GM18858 (cell line): ENCODE results near the gene C10orf67.
A peak's percentile ranks its signal among the peaks of the same experiment; 100 is the strongest.
"Not testable (repeated sequence)": the region's sequence is repeated elsewhere in the genome, so short reads cannot be mapped to it uniquely, and the experiment has no call there.

ENCODE experiments used
- ATAC-seq: cut with Tn5 transposase; IDR thresholded peaks from one replicate; pipeline ENCODE4 v1.9.1; 2021; ENCODE audit not compliant: unreplicated experiment

The C10orf67 gene

DNA sequence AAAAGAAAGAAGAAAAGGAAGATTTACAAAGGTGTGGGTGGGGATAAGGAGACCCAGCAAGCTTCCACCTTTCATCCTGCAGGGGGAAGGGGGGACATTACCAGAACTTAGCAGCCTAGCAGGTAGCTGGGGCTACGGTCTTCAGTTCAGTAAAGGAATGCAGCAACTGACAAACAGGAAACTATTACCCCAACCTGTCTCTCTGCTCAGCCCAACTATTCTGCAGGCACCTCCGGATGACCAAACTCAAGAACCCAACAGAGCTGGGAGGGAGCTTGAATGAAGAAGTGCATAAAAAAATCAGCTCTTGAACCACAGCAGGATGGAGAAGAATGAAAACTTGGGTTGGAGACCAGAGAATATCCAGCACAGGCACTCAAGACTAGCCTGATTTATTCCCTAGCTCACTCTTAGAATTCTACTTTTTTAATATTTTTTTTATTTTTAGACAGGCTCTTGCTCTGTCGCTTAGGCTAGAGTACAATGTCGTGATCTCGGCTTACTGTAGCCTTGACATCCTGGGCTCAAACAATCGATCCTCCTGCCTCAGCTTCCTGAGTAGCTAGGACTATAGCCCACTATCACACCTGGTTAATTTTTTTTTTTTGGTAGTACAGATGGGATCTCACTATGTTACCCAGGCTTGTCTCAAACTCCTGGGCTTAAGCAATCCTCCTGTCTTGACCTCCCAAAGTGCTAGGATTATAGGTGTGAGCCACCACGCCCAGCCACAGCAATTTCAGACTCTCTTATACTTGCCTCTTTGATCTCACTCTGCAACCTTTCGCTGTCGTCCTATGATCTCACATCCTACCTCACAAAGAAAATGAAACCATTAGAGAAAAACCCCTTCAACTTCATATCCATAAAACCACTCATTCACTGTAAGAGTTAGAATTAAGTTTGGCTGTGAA, 18.5 kb upstream of the C10orf67 start:
- peak; percentile 41 for ATAC-seq

DNA sequence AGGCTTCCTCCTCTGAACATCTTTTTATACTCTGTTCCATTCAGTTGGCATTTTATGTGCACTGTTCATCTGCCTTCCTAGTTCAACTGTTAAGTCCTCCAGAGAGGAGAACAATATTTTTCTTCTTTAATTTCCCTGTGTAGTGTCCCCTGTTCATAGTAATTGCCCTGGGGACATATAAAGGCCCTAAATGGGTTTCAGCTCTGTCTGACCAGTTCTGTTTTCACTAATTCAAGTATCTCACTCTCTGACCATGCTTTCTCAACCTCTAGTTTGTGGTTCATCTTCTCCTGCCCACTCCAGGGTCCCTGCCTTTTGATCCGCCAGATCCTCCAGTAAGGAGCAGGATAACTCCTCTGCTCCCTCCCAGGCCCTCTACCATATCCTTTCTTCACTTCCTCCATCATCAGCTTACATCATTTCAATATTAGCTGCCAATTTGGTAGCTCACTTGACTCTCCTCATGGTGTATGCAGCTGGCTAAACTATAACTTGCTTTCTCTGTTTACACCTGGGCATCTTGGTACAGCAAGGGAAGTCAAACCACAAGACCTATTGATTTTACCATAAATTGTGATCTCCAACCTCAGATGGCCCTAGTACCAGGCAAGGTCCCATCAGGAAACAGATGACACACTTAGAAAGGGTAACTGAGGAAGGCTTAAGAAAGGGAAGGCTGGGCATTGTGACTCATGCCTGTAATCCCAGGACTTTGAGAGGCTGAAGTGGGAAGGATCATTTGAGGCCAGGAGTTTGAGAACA, 17.7 kb upstream of the C10orf67 start:
- ATAC-seq: peak; percentile 34

DNA sequence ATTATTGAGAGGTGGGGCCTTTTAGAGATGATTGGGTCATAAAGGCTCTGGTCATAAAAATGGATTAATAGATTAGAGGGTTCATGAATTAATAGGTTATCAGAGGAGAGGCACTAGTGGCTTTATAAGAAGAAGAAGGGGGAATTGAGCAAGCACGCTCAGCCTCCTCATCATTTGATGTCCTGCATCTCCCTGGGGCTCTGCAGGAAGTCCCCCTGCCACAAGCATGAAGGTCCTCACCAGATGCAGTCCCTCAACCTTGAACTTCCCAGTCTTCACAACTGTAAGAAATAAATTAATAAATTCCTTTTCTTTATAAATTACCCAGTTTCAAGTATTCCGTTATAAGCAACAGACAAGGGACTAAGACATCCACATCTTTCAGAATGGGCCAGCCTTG, 17.1 kb upstream of the C10orf67 start:
- no peak for ATAC-seq

DNA sequence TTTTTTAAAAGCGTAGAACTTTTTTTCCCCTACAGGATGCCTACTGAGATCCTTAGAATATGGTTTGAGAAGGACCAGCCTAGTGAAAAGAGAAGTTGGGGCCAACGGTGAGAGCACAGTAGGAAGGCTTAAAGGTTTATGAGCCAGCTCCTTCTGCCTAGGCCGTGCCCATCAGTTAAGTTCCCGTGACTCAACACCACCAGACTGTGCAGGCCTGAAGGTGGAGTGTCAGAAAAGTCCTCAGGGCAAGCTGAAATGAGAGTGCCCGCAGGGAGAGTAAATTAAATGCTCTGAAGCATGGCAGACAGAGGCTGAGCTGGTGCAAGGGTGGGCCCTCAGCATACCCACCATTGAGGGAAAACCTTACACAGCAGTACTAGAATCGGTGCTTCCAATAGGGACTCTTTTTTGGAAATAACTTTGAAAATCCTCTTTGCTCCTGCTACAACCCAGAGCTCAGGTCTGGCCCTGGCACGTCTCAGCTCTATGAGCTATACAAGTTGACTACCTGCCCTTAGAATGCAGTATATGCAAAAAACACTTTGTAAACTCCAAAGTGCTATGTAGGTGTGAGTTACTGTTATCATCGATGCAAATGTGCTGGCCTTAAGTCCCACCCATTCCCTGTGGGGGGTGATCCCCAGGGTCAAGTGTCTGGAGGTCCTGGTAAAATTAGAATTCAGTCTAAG, 15.2 kb upstream of the C10orf67 start:
- ATAC-seq: no peak

DNA sequence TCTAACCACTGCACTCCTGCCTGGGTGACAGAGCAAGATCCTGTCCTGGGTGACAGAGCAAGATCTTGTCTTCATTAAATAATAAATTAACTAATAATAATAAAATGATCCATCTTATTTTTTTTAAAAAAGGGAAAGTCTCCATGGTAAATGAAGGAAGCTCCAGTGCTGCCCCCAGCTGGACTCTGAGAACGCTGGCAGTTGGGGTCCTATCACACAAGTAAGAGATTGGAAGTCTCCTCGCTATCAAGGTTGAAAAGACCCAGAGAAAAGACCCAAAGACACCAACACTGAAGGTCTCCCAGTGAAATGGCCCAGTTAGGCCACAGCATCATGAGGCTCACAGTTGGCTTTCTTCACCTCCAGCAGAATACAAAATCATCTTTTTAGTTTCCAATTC, 13.8 kb upstream of the C10orf67 start:
- no peak for ATAC-seq

DNA sequence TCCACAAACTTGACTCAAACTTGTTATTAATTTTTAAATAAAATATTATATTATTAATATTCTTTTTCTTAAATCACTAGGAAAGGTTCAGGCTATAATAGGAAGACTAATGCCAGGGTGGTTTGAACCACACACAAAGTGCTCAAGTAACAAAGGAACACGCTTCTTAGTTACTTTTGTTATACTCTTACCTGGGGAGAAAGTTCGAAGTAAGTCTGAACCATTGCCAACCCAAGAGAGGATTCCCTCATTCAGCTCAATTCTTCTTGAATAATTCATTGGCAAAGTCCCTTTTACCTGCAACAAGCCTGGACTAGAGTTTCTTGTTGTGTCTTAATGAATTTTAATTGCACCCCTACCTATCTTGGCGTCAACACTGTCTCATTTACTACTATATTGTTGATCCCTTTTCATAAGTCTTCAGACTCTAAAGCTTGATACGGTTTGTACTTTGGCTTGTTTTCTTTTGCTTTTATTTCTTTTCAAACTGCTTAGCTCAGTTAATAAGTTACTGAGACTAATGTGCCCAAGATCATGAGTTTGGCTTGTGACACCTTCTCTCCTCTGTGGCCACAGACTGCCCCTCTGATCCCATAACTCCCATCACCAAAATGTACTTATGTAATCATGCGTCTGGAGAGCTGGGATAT, 10.2 kb upstream of the C10orf67 start:
- ATAC-seq: no peak

DNA sequence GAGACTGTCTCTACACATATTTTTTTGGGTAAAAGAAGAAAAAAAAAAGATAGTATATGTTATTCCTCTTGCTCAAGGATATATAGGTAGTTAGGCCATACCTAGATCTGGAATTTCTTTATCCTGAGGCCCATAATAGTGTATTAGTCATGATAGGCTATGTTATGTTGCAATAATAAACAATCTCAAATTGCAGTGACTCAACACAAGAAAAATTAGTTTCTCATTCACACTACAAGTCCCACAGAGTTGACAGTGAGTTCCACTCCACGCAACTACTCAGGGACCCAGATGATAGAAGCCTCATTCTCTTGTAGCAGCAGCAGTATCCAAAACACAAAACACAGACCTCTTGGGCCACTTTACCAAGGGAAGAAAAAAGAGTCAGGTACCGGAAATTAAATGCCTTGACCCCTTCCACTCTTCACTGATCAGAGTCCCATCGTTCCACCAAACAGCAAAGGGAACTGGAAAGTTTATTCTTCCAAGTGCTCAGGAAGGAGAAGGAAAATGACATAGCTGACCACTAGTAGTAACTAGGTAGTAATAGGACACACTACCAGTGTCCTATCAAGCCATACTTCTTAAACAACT, 7.4 kb upstream of the C10orf67 start:
- ATAC-seq: no peak

DNA sequence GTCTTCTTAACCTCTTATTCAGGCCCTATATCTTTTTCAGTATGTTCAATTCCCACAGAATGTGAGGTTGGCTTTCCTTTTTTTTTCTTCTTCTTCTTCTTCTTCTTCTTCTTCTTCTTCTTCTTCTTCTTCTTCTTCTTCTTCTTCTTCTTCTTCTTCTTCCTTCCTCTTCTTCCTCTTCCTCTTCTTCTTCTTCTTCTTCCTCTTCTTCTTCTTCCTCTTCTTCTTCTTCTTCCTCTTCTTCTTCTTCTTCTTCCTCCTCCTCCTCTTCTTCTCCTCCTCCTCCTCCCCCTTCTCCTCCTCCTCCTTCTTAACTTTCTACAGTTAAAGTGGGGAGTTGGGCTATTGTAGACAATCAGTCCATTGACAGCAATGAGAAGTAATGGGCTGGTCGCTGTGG, 6.1 kb upstream of the C10orf67 start:
- not testable (repeated sequence) for ATAC-seq

DNA sequence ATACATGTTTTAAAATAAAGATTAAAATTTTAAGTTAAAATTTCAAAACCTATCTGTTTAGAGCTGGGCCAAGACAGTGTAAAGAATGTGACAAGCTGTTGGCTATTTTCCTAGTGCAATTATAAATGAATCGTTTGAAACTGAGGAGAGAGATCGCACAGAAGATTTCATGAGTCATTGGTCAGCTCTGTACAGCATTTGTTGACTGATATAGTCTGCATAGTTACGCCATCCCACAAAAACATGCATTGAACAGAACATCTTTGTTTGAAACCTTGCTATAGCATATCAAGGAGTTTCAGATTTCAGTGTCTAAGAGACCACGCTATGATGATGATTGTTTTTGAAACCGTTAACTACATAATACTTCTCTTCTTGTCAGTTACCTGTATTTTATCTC, 1.3 kb upstream of the C10orf67 start:
- ATAC-seq: no peak

DNA sequence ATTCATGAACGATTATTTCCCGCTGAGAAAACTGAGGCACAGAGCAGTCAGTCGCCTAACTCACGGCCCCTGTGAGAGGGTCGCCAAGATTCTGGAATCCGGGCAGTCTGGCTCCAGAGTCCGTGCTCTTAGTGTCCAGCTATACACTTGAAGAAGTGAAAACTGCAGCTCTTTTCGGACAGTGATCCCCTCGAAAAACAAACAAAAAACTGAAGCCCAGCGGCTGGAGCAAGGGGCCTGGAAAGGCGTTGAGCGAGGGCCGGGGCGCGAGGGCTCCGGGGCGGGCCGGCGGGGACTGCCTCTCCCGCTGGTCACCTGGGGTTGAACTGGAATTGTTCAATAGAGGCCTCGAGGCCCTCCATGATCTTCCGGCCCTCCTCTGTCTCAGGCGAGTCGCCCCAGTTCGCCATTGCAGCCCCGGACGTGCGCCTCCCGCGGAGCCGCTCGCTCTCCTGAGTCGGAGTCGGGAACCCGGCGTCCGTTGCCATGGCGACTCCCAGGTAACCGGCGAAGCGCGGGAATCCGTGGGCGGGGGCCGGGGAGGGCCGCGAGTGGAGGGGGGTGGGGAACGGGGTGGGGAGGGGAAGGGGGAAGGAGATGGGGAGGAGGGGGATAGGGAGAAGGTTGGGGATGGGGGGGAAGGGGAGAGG, 881 bp downstream of the C10orf67 start:
- no peak for ATAC-seq

DNA sequence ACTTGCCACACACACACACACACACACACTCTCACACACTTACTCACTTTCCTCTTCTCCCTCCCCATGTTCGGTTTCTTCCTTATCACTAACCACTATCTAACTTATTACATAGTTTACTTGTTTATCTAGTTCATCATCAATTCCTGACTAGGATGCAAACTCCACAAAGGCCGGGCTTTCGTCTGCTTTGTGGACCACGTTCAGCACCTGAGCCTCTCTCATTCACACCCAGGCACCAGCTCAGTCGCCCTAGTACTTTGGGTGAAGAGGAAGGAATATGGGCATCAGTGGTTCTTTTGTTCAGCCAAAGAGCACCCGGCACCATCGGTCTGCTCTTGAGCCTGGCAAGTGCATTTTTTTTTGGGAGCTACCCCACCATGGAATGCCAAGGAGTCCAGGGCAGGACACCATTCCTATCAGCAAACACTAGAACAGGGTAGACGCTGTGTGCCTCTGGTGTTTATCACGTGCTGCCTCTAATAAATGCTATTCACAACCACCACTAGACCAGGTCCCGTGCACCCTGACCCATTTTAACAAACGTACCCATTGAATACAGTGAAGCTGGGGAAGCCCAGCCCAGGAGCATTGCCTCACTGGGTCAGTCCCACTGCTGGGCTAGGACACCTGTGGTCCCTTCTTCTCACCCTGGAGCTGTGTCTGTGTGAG, 2.2 kb downstream of the C10orf67 start:
- no peak for ATAC-seq

DNA sequence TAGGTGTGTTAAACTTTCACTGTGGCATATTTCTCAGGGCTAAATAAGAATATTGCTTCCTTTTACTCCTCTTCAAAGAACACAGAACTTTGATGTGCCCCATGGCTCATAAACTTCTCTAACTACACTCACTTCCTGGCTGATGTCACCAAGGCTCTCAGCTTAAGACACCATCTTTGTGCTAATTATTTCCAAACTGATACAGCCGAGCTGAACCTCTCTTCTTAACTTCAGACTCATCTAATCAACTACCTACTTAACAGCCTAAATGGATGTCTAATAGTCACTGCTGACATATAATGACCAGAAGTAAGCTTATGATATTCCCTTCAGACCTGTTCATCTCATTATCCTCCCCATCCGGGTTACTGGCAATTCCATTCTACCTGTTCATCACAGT, 3.6 kb downstream of the C10orf67 start:
- no peak for ATAC-seq

DNA sequence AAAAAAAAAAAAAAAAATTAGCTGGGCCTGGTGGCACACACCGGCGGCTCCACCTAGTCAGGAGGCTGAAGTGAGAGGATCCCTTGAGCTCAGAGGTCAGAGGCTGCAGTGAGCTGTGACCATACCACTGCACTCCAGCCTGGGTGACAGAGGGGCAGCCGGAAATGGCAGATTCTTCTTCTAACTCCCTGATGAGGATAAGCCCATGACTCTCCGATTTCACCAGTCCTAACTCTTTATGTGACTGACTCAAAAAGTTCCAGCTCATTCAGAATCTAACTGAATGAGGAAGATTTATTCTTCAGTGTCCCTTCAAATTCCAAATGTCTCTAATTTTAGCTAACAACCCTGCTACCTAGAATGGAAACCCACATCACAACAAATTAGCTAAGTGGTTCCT, 4.2 kb downstream of the C10orf67 start:
- ATAC-seq: no peak

DNA sequence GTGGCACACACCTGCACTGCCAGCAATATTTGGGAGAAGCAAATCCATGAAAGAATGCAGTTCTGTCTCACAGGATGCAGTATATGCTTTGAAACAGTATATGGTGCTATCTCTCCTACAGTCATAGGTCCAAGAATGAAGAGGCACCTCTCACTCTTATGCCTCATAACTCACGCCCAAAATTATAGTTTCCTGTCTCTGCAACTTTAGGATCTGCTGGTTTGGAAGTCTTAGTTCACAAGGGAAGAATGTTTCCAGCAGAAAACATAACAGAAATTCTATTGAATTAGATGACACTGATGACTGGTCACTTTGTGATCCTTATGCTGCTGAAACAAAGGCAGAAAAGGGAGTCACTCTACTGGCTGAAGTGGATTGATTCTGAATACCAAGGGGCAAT, 5.7 kb downstream of the C10orf67 start:
- no peak for ATAC-seq

DNA sequence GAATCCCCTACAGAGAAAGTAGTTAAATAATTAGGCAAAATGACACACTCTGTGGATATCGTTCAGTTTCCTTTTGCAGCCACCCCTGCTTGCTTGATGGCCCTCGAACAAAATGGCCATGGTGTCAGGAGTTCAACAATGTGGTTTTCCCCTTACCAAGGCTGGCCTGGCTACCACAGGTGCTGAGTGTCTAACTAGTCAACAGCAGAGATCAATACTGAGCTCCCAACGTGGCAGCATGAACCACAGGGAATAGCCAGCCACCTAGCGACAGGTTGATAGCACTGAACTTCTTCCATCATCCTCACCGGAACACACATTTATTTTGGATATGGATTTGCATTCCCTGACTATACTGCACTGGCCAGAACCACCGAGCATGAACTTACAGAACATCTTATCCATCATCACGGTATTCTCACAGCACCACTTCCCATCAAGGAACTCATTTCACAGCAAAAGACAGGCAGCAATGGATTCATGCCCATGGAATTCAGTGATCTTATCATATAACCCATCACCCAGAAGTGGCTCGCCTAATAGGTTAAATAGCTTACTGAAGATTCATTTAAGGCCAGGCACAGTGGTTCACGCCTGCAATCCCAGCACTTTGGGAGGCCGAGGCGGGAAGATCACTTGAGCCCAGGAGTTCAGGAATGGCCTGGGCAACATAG, 6.3 kb downstream of the C10orf67 start:
- no peak for ATAC-seq

DNA sequence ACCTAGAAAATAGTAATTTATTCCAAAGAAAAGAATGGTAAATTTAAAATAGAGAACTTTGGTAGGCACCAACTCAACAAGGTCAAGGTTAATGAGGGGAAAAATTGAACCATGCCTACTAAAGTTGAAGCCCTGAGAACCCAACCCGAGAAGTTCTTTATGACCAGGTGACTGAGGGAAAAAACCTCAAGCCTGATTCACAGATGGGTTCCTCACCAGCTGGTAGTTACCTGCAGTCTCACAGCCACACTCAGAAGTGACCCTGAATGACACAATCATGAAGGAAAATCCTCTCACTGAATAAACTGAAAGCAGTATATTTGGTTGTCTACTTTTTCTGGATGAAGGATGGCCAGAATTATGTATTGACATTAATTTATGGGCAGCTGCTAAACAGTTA, 7.0 kb downstream of the C10orf67 start:
- no peak for ATAC-seq

DNA sequence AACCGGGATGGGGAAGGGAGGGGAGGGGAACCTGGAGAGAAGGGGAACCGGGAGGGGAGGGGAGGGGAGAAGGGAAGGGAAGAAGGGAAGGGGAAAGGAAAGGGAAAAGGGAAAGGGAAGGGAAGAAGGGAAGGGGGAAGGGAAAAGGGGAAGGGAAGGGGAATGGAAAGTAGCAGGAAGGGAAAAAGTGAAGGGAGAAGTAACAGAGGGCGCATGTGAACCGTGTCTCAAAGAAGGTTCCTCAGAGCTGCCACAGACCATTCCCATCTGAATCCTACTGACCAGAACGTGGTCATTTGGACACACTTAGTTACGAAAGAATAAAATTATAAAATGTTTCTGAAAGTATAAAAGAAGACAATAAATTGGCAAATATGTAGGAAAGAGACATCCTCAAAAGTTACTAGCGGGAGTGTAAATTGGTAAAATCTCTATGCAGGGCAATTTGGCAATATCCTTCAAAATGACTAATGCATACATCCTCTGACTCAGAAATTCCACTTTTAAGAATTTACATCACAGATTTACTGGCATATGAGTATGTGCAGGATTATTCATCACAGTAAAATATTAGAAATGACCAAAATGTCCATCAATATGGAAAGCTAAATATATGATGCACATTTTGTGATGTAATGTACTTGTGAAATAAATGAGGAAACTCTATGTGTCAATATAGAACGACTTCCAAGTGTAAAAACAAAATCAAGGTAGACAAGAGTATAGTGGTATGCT, 12.9 kb downstream of the C10orf67 start:
- no peak for ATAC-seq

DNA sequence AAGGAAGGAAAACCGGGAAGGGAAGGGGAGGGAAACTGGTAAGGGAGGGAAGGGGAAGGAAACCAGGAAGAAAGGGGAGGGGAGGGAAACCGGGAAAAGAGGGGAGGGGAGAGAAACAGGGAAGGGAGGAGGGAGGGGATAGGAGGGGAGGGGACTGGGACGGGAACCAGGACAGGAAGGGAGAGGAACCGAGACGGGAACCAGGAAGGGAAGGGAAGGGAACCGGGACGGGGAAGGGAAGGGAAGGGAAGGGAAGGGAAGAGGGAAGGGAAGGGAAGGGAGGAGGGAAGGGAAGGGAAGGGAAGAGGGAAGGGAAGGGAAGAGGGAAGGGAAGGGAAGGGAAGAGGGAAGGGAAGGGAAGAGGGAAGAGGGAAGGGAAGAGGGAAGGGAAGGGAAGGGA, 13.6 kb downstream of the C10orf67 start:
- no peak for ATAC-seq
